ENCODE data around the gene MAP3K12. TPM values are rescaled to one million over a fixed set of nuclear protein-coding genes. Genes with fewer than 3 reads are reported as not detected.

MAP3K12 gene
- polyA plus RNA-seq, 1 donor (not counting 4 experiments of a cell fraction or from before 2014, with no cell fraction given), result 13.4 TPM

GRCh38 chr12:53507603-53507885 lies 8.3 kb upstream of the MAP3K12 start:
- H3K27me3 ChIP-seq (ENCODE audit: control insufficient read depth, extremely low read depth, insufficient read depth, low read length), result no peaks in the 10 kb centered on the region
- no peak overlapping the region for H2AFZ ChIP-seq (ENCODE audit: control insufficient read depth, low read length)
- no peak for DNase-seq (ENCODE audit: low read depth, low spot score)
- H3K4me3 ChIP-seq (ENCODE audit: control insufficient read depth in 2 of 3, extremely low read depth in 1 of 3, insufficient read depth in 2 of 3, low read depth in 1 of 3, low read length in 3 of 3), result no peak overlapping the region
- H3K4me2 ChIP-seq (ENCODE audit: control insufficient read depth, extremely low read depth, insufficient read depth, low read depth, low read length), result no peak overlapping the region
- no peaks in the 10 kb centered on the region for H3K9me3 ChIP-seq (ENCODE audit: control insufficient read depth, low read depth, low read length)
- H4K20me1 ChIP-seq (ENCODE audit: control insufficient read depth, extremely low read depth, insufficient read depth, low read length), result no peaks in the 10 kb centered on the region
- no peaks in the 10 kb centered on the region for H3K9me1 ChIP-seq (ENCODE audit: control insufficient read depth, extremely low read depth, insufficient read depth, low read length)
- H3K79me2 ChIP-seq (ENCODE audit: control insufficient read depth, insufficient read depth, low read length), result peaks cover 3% of the 10 kb centered on the region
- no peak overlapping the region for H3K27ac ChIP-seq (ENCODE audit: control insufficient read depth, insufficient read depth, low read length)
- H3K36me3 ChIP-seq (ENCODE audit: control insufficient read depth in 2 of 2, extremely low read depth in 1 of 2, insufficient read depth in 2 of 2, low read length in 2 of 2), result peaks cover 28 to 31% of the 10 kb centered on the region in 2 experiments
- TF ChIP-seq EZH2 (IDR thresholded peaks at IDR 0.05; ENCODE audit: low read length) (no peak), CTCF (optimal IDR thresholded peaks at IDR 0.05 in 1 of 3, IDR thresholded peaks at IDR 0.05 in 1 of 3, conservative IDR thresholded peaks at IDR 0.05 in 1 of 3; ENCODE audit: extremely low read depth in 1 of 3, insufficient read depth in 2 of 3, low read length in 3 of 3) (no peak)
- dilution Hi-C loops (cut with MboI; ENCODE audit: extremely low pct_ligation_motif_present, low sequenced_read_pairs), result no loop called here
- no peak for FAIRE-seq
- H3K4me1 ChIP-seq (ENCODE audit: control insufficient read depth, extremely low read depth, insufficient read depth, low read length), result no peaks in the 10 kb centered on the region
- no peak overlapping the region for H3K9ac ChIP-seq (ENCODE audit: control insufficient read depth, extremely low read depth, insufficient read depth, low read length)

GRCh38 chr12:53506881-53507602 lies 7.8 kb upstream of the MAP3K12 start, which contains the start of gene NPFF:
Gene NPFF, minus strand, starts transcription at chr12:53507484. Its CDS starts 10 bp downstream, at chr12:53507474.
- Histone ChIP-seq H3K9ac (ENCODE audit: control insufficient read depth, extremely low read depth, insufficient read depth, low read length) (no peak within 1 kb of the TSS), H3K4me3 (ENCODE audit: control insufficient read depth in 2 of 3, extremely low read depth in 1 of 3, insufficient read depth in 2 of 3, low read depth in 1 of 3, low read length in 3 of 3) (no peak within 1 kb of the TSS), H3K27ac (ENCODE audit: control insufficient read depth, insufficient read depth, low read length) (no peak within 1 kb of the TSS), H3K9me1 (ENCODE audit: control insufficient read depth, extremely low read depth, insufficient read depth, low read length) (no peaks in the 10 kb centered on the region), H3K79me2 (ENCODE audit: control insufficient read depth, insufficient read depth, low read length) (peaks cover 5% of the 10 kb centered on the region), H2AFZ (ENCODE audit: control insufficient read depth, low read length) (no peak within 1 kb of the TSS), H3K36me3 (ENCODE audit: control insufficient read depth in 2 of 2, extremely low read depth in 1 of 2, insufficient read depth in 2 of 2, low read length in 2 of 2) (peaks cover 26 to 27% of the 10 kb centered on the region in 2 experiments), H3K4me2 (ENCODE audit: control insufficient read depth, extremely low read depth, insufficient read depth, low read depth, low read length) (no peak within 1 kb of the TSS), H3K9me3 (ENCODE audit: control insufficient read depth, low read depth, low read length) (no peaks in the 10 kb centered on the region), H3K4me1 (ENCODE audit: control insufficient read depth, extremely low read depth, insufficient read depth, low read length) (peaks cover 3% of the 10 kb centered on the region), H3K27me3 (ENCODE audit: control insufficient read depth, extremely low read depth, insufficient read depth, low read length) (no peaks in the 10 kb centered on the region), H4K20me1 (ENCODE audit: control insufficient read depth, extremely low read depth, insufficient read depth, low read length) (no peaks in the 10 kb centered on the region)
- dilution Hi-C loops (cut with MboI; ENCODE audit: extremely low pct_ligation_motif_present, low sequenced_read_pairs), result no loop called here
- no peak for FAIRE-seq
- TF ChIP-seq CTCF (optimal IDR thresholded peaks at IDR 0.05 in 1 of 3, IDR thresholded peaks at IDR 0.05 in 1 of 3, conservative IDR thresholded peaks at IDR 0.05 in 1 of 3; ENCODE audit: extremely low read depth in 1 of 3, insufficient read depth in 2 of 3, low read length in 3 of 3), result no peak
- no peak for TF ChIP-seq EZH2 (IDR thresholded peaks at IDR 0.05; ENCODE audit: low read length)
- no peak for DNase-seq (ENCODE audit: low read depth, low spot score)
